HepG2 (cell line): ENCODE measurements around the gene CYTH1. TPM values are rescaled to one million over a fixed set of nuclear protein-coding genes. Genes with fewer than 3 reads are reported as not detected.

Experiments
- ASH2L ChIP-seq: fragments of 300-600, 200-600 bp; sonication (generic); IDR thresholded peaks from 2 replicates; pipeline ENCODE4 v1.7.0; 2017; ENCODE audit warnings: low read depth, mild to moderate bottlenecking, moderate library complexity, mixed read lengths, low read length; ENCODE audit not compliant: insufficient read length
- CREB1 ChIP-seq, 2 experiments: fragments of 450-650 bp in 1 of 2; IDR thresholded peaks; 2 replicates each; pipeline ENCODE4 v1.6.1; 2016 to 2017; ENCODE audit warnings: control low read depth in 1 of 2, mild to moderate bottlenecking in 1 of 2, missing compliant biosample characterization in 1 of 2, missing genetic modification characterization in 1 of 2
- LCORL ChIP-seq, 2 experiments: fragments of 450-650 bp in 1 of 2; sonication (generic) in 1 of 2; formaldehyde crosslinking in 1 of 2; IDR thresholded peaks; 2 replicates each; pipeline versions ENCODE4 v1.5.0 to v1.6.1; 2017 to 2020; ENCODE audit warnings: antibody characterized with exemption in 1 of 2, missing genetic modification reagents in 1 of 2
- NCOR1 ChIP-seq: fragments of 200-600 bp; sonication (generic); IDR thresholded peaks from 2 replicates; pipeline ENCODE4 v1.7.0; 2017; ENCODE audit warnings: antibody characterized with exemption, low read length, borderline replicate concordance
- NFIC ChIP-seq: IDR thresholded peaks from 2 replicates; pipeline ENCODE4 v1.6.1; 2012; ENCODE audit warnings: mild to moderate bottlenecking, low read length, inconsistent platforms
- NR2F1 ChIP-seq, 2 experiments: fragments of 450-650 bp in 1 of 2; formaldehyde crosslinking in 1 of 2; IDR thresholded peaks; 2 replicates each; pipeline versions ENCODE4 v1.5.0 to v1.6.1; 2016 to 2020; ENCODE audit warnings: mild to moderate bottlenecking in 1 of 2, missing compliant biosample characterization in 1 of 2, missing genetic modification reagents in 1 of 2, moderate library complexity in 1 of 2
- PAXIP1 ChIP-seq: sonication (generic); formaldehyde crosslinking; conservative IDR thresholded peaks from 2 replicates; pipeline ENCODE4 v1.4.0; 2020; ENCODE audit warnings: mild to moderate bottlenecking, missing genetic modification reagents, moderate library complexity
- RXRB ChIP-seq: IDR thresholded peaks from 2 replicates; pipeline ENCODE4 v1.6.1; 2016; ENCODE audit warnings: borderline replicate concordance, missing genetic modification reagents, missing compliant biosample characterization
- ZNF362 ChIP-seq: sonication (generic); formaldehyde crosslinking; IDR thresholded peaks from 2 replicates; pipeline ENCODE4 v1.4.0; 2020; ENCODE audit warnings: missing genetic modification reagents, mild to moderate bottlenecking, borderline replicate concordance
- polyA plus RNA-seq, 8 experiments: library from polyadenylated mRNA; depleted of rRNA in 3 of 8; stranded (reverse) in 7 of 8; unstranded in 1 of 8; fragments of >200 nt; fragmentation: Illumina TruSeq in 4 of 8; extraction: Trizol in 4 of 8; gene quantifications; 2 replicates each; pipeline versions ENCODE4 v1.2.1 to v1.2.3, GENCODE V29; 2011 to 2016; ENCODE audit warnings: low read depth in 4 of 8, missing spikeins in 1 of 8, mixed read lengths in 1 of 8; ENCODE audit not compliant: insufficient read depth in 1 of 8
- total RNA-seq, 5 experiments: library from RNA; depleted of rRNA; stranded (reverse); fragments of >200 nt; fragmentation: Illumina TruSeq; extraction: Trizol; gene quantifications; 2 replicates each; pipeline ENCODE4 v1.2.3, GENCODE V29; 2016; ENCODE audit warnings: low read depth in 1 of 5
- TF ChIP-seq, protein P1 (sequence below): sonication (generic); formaldehyde crosslinking; IDR thresholded peaks from 2 replicates; pipeline ENCODE4 v1.4.0; 2020; ENCODE audit warnings: mild to moderate bottlenecking, missing genetic modification reagents
- TF ChIP-seq, protein P2 (sequence below): sonication (generic); formaldehyde crosslinking; IDR thresholded peaks from 2 replicates; pipeline ENCODE4 v1.8.0; 2022; ENCODE audit warnings: mild to moderate bottlenecking, missing genetic modification reagents; ENCODE audit not compliant: insufficient replicate concordance

The CYTH1 gene
- total and polyA plus RNA-seq, 2 of the 13 experiments (the other 11 are each of a cell fraction or from before 2014, with no cell fraction given), result 20.1 to 48.9 TPM

DNA sequence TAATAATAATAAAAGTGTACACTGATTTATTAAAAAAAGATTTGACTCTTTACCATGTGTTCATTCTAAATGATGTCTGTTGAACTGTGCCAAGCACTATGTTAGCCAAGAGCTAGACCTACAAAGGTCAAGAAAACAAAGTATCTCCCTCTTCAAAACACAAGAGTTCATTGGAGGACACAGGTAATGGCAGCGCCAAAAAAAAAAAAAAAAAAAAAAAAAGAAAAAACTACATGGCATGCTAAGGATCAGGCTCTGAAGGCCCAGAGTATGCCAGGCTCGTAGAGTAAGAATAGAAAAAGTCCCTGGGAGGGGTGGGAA, 35.2 kb downstream of the CYTH1 start (continued):
- TF ChIP-seq, protein P1, sequence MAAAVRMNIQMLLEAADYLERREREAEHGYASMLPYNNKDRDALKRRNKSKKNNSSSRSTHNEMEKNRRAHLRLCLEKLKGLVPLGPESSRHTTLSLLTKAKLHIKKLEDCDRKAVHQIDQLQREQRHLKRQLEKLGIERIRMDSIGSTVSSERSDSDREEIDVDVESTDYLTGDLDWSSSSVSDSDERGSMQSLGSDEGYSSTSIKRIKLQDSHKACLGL (CRISPR knock-in tag), result no peak
- TF ChIP-seq RXRB (CRISPR knock-in tag), result 0 out of 2 replicates have a peak, but pooled peaks have one; percentile 23
- no peak for TF ChIP-seq NFIC
- peak; percentile 15; the same call in 1 of the 2 replicates for TF ChIP-seq PAXIP1
- TF ChIP-seq ZNF362 (CRISPR knock-in tag), result peak; percentile 81; the same call in 1 of the 2 replicates
- TF ChIP-seq LCORL (IDR thresholded peaks at IDR 0.05), result 0 out of 2 replicates have a peak, but pooled peaks have one; percentile 28
- 0 out of 2 replicates have a peak, but pooled peaks have one; percentile 5 for TF ChIP-seq LCORL (CRISPR knock-in tag; IDR thresholded peaks at IDR 0.05)
- peak; percentile 60; the same call in 1 of the 2 replicates for TF ChIP-seq NCOR1
- TF ChIP-seq NR2F1 (CRISPR knock-in tag; IDR thresholded peaks at IDR 0.05), result 0 out of 4 replicates have a peak, but pooled peaks of 1 of the 2 experiments have one; percentile 10
- TF ChIP-seq, protein P2, sequence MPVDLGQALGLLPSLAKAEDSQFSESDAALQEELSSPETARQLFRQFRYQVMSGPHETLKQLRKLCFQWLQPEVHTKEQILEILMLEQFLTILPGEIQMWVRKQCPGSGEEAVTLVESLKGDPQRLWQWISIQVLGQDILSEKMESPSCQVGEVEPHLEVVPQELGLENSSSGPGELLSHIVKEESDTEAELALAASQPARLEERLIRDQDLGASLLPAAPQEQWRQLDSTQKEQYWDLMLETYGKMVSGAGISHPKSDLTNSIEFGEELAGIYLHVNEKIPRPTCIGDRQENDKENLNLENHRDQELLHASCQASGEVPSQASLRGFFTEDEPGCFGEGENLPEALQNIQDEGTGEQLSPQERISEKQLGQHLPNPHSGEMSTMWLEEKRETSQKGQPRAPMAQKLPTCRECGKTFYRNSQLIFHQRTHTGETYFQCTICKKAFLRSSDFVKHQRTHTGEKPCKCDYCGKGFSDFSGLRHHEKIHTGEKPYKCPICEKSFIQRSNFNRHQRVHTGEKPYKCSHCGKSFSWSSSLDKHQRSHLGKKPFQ (CRISPR knock-in tag), result peak; percentile 1
- peak; percentile 15 for TF ChIP-seq ASH2L
- TF ChIP-seq CREB1 (IDR thresholded peaks at IDR 0.05), result no peak
- 0 out of 2 replicates have a peak, but pooled peaks have one; percentile 31 for TF ChIP-seq CREB1 (CRISPR knock-in tag; IDR thresholded peaks at IDR 0.05)
- TF ChIP-seq, all 625 proteins: peak for 14
